Body of pancreas (tissue), 4 donors: Measurements from ENCODE around the gene GPR4.

Experiments
- POLR2A ChIP-seq, 3 donors: fragments of 450-650 bp; IDR thresholded peaks; one replicate each; pipeline ENCODE4 v1.6.1; 2016; ENCODE audit warnings: antibody characterized with exemption in 3 of 3, mild to moderate bottlenecking in 2 of 3
- TF ChIP-seq, protein P1 (sequence below), 7 experiments: fragments of 450-650 bp in 4 of 7; fragments of 200-600 bp in 3 of 7; sonication (generic) in 3 of 7; IDR thresholded peaks; one replicate each; pipeline ENCODE4 v1.5.1; 2016 to 2019; ENCODE audit warnings: antibody characterized with exemption in 7 of 7

DNA sequence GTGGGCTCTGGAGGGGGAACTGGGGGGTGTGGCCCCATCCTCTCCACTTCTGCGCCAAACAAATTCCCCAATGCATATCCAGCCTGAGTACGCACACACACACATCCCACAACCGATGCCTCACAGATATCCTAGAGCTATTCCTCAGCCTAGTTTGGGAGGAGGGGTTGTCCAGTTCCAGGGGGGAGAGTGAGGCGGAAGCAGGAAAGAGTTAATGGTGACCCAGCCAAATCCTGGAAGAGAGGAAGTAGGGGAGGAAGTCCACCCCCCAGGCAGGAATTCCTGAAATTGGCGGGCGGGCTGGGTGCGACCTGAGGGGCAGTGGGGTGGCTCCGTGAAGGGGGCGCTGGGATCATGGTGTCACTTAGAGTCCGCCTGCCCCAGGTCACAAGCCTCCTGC lies 897 bp downstream of the GPR4 start:
- TF ChIP-seq, protein P1, sequence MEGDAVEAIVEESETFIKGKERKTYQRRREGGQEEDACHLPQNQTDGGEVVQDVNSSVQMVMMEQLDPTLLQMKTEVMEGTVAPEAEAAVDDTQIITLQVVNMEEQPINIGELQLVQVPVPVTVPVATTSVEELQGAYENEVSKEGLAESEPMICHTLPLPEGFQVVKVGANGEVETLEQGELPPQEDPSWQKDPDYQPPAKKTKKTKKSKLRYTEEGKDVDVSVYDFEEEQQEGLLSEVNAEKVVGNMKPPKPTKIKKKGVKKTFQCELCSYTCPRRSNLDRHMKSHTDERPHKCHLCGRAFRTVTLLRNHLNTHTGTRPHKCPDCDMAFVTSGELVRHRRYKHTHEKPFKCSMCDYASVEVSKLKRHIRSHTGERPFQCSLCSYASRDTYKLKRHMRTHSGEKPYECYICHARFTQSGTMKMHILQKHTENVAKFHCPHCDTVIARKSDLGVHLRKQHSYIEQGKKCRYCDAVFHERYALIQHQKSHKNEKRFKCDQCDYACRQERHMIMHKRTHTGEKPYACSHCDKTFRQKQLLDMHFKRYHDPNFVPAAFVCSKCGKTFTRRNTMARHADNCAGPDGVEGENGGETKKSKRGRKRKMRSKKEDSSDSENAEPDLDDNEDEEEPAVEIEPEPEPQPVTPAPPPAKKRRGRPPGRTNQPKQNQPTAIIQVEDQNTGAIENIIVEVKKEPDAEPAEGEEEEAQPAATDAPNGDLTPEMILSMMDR (IDR thresholded peaks at IDR 0.05) = no peak
- TF ChIP-seq POLR2A (IDR thresholded peaks at IDR 0.05) = no peak
